ENCODE data around the gene TNIK. TPM values are rescaled to one million over a fixed set of nuclear protein-coding genes. Genes with fewer than 3 reads are reported as not detected.

The TNIK gene
- total RNA-seq, 1 experiment from 2014 or later = 0.47 TPM

DNA sequence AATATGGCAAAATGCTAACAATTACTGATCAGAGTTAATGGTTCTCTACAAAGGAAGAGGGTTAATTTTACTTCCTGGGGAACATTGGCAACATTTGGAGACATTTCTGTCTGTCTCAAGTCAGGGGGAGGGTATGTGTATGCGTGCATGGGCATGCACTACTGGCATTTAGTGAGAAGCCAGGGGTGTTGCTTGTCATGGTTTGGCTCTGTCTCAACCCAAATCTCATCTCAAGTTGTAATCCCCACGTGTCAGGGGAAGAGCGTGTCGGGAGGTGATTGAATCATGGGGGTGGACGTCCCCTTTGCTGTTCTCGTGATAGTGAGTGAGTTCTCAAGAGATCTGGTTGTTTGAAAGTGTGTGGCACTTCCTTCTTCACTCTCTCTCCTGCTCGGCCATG lies 28.3 kb upstream of the TNIK start:
- Histone ChIP-seq H3K36me3 (no peaks in the 10 kb centered on the region), H3K9me3 (replicated peaks) (no peaks in the 10 kb centered on the region), H3K4me3 (no peak overlapping the region), H3K4me1 (replicated peaks) (no peaks in the 10 kb centered on the region), H3K27ac (no peak overlapping the region), H3K27me3 (replicated peaks) (no peaks in the 10 kb centered on the region)
- no peak for DNase-seq (ENCODE audit: low read depth in 1 of 2, low spot score in 2 of 2)

DNA sequence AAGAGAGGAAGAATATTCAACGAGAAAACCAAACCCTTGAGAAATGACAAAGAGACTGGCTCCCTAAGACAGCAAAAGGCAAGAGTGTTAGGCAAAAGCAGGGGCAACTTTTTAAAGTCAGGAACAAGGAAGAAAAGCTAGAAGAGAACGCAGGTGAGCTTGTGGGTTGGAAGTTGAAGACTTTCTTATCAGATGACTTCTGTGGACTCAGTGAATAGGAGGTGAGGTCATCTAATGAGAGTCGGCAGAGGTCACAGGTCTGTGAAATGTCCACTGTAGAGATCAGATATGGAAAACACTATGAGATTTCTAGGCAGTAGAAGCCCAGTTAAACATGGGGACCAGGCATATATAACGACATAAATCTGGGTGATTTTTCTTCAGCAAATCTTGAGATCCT lies 27.2 kb upstream of the TNIK start:
- H3K4me1 ChIP-seq (replicated peaks) = no peaks in the 10 kb centered on the region
- DNase-seq (ENCODE audit: low read depth in 1 of 2, low spot score in 2 of 2) = no peak
- no peaks in the 10 kb centered on the region for H3K36me3 ChIP-seq
- no peaks in the 10 kb centered on the region for H3K27me3 ChIP-seq (replicated peaks)
- H3K9me3 ChIP-seq (replicated peaks) = no peaks in the 10 kb centered on the region
- no peak overlapping the region for H3K4me3 ChIP-seq
- H3K27ac ChIP-seq = no peak overlapping the region

DNA sequence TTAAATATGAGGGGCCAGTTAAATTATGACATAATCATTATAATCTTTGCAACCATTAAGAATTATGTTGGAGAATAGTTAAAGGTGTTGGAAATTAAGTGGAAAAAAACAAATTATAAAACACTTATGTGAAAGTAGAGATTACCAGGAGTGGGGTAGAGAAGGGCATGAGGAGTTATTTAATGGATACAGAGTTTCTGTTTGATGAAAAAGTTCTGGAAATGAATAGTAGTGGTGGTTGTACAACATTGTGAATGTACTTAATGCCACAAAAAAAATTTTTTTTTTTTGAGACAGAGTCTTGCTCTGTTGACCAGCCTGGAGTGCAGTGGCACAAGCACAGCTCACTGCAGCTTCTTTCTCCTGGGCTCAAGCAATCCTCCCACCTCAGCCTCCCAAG lies 25.1 kb upstream of the TNIK start:
- H3K36me3 ChIP-seq = no peaks in the 10 kb centered on the region
- DNase-seq (ENCODE audit: low read depth in 1 of 2, low spot score in 2 of 2) = no peak
- no peaks in the 10 kb centered on the region for H3K9me3 ChIP-seq (replicated peaks)
- H3K4me3 ChIP-seq = no peak overlapping the region
- H3K27ac ChIP-seq = no peak overlapping the region
- H3K4me1 ChIP-seq (replicated peaks) = no peaks in the 10 kb centered on the region
- no peaks in the 10 kb centered on the region for H3K27me3 ChIP-seq (replicated peaks)

DNA sequence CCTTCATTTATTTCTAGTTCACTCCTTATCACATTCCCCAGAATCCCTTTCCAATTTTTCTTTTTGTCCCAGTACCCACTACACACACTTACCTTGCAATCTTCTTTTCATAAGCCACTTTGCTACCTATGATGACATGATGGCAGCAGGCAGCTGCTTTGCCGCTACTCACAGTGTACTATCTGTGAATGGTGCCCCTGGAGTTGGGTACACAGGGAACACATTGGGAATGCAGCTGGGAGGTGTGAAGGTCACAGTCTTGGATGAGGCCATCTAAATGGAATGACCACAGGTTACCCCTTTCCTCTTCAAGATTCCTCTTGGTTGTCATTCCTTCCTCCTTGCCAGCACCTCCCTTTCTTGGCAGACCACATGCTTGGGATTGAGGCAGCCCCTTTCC lies 20.8 kb upstream of the TNIK start:
- Histone ChIP-seq H3K4me3 (no peak overlapping the region), H3K36me3 (no peaks in the 10 kb centered on the region), H3K9me3 (replicated peaks) (no peaks in the 10 kb centered on the region), H3K27me3 (replicated peaks) (no peaks in the 10 kb centered on the region), H3K4me1 (replicated peaks) (no peaks in the 10 kb centered on the region), H3K27ac (no peak overlapping the region)
- DNase-seq (ENCODE audit: low read depth in 1 of 2, low spot score in 2 of 2) = no peak

DNA sequence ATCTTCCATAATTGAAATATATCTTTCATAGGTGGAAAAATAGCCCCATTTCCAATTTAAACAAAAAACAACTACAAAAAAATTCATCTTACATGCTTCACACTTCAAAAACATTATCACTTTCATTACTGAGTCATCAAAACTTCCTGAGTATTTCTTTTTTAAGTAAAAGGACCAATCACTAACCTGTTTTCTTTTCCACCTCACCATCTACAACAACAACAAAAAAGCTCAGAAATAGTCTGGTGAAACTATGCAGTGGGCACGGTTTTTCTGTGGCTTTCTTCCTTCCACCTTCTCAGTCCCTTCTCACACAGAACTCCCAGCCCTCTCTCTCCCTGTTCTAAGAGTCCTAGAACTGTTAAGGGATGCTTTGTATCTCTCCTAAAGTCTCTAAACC lies 20.3 kb upstream of the TNIK start:
- Histone ChIP-seq H3K36me3 (no peaks in the 10 kb centered on the region), H3K9me3 (replicated peaks) (no peaks in the 10 kb centered on the region), H3K4me3 (no peak overlapping the region), H3K27ac (no peak overlapping the region), H3K27me3 (replicated peaks) (no peaks in the 10 kb centered on the region), H3K4me1 (replicated peaks) (no peaks in the 10 kb centered on the region)
- no peak for DNase-seq (ENCODE audit: low read depth in 1 of 2, low spot score in 2 of 2)

DNA sequence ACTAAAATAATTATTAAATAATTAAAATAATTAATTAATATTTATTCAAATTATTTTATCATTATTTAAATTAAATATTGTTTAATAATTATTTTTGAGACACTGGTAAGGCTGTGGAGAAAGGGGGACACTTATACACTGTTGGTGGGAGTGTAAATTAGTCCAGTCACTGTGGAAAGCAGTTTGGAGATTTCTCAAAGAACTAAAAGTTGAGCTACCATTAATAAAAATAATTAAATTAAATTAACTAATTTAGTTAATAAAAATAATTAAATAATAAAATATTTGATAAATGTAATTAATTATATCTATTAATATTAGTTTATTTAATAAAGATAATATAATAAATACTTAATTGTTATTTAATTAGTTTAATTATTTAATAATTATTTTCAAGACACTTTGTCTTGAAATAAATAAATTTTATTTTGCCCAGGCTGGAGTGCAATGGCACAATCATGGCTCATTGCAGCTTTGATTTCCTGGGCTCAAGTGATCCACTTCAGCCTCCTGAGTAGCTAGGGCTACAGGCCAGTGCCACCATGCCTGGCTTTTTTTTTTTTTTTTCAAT lies 16.4 kb upstream of the TNIK start:
- H3K4me1 ChIP-seq (replicated peaks) = no peaks in the 10 kb centered on the region
- H3K36me3 ChIP-seq = no peaks in the 10 kb centered on the region
- no peaks in the 10 kb centered on the region for H3K27me3 ChIP-seq (replicated peaks)
- H3K9me3 ChIP-seq (replicated peaks) = no peaks in the 10 kb centered on the region
- H3K4me3 ChIP-seq = no peak overlapping the region
- no peak overlapping the region for H3K27ac ChIP-seq
- DNase-seq (ENCODE audit: low read depth in 1 of 2, low spot score in 2 of 2) = no peak

DNA sequence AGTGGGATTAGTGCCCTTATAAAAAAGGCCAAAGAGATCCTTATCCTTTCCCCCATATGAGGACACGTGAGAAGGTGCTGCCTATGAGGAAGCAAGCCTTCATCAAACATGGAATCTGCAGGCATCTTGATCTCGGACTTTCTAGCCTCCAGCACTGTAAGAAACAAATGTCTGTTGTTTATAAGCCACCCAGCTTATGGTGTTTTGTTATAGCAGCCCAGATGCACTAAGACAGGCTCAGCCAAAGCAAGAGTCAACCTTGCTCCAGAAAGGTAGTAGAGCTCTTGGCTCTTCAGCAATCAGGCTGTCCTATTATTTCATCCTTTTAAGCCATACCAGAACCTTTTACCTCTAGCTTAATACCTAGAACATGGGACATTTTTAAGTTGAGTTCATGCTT lies 12.3 kb upstream of the TNIK start:
- Histone ChIP-seq H3K27me3 (replicated peaks) (no peaks in the 10 kb centered on the region), H3K4me3 (no peak overlapping the region), H3K36me3 (no peaks in the 10 kb centered on the region), H3K9me3 (replicated peaks) (no peaks in the 10 kb centered on the region), H3K4me1 (replicated peaks) (no peaks in the 10 kb centered on the region), H3K27ac (no peak overlapping the region)
- DNase-seq (ENCODE audit: low read depth in 1 of 2, low spot score in 2 of 2) = no peak

DNA sequence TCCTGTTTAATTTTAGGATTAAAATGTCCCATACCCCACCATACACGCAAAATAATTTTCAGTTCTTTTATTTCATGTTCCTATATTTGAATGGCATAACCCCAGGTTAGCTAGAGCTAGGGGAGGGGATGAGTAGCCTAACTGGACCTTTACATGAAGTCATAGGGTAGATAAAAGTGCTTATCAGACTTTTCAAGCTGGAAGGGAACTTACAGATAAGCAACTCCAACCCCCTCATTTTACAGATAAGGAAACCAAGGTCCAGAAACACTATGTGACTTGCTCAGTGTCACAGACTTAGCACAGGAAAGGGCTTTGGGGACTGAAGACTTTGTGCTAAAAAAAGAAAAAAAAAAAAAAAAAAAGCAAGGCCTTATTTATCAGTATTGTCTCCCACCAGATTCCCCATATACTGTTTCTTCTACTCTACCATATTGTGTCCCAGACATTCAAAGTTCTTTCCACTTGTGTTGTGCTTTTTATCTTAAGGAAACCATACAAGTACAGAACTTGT lies 10.6 kb upstream of the TNIK start:
- no peaks in the 10 kb centered on the region for H3K27me3 ChIP-seq (replicated peaks)
- no peaks in the 10 kb centered on the region for H3K9me3 ChIP-seq (replicated peaks)
- H3K27ac ChIP-seq = no peak overlapping the region
- H3K4me1 ChIP-seq (replicated peaks) = no peaks in the 10 kb centered on the region
- DNase-seq (ENCODE audit: low read depth in 1 of 2, low spot score in 2 of 2) = no peak
- H3K36me3 ChIP-seq = no peaks in the 10 kb centered on the region
- no peak overlapping the region for H3K4me3 ChIP-seq

DNA sequence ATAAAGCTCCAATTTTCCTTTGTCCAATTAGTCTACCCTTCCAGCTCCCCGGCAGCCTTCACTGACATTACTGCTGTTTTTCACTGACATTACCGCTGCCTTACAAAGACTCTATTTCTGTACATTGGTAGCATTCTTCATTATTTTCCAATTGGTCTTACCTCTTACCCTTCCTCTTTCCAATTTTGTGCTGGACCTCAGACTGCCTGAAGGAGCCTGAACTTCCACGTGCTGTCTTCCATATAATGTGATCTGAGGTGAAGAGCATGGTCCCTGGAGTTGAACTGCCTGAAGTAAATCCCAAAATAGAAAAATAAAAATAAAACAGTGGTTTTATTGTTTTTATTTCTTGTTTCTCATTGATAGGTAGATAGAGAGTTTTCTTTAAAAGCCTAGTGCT lies 9.2 kb upstream of the TNIK start:
- H3K9me3 ChIP-seq (replicated peaks) = no peaks in the 10 kb centered on the region
- H3K27ac ChIP-seq = no peak overlapping the region
- DNase-seq (ENCODE audit: low read depth in 1 of 2, low spot score in 2 of 2) = no peak
- no peaks in the 10 kb centered on the region for H3K36me3 ChIP-seq
- no peak overlapping the region for H3K4me3 ChIP-seq
- H3K27me3 ChIP-seq (replicated peaks) = no peaks in the 10 kb centered on the region
- no peaks in the 10 kb centered on the region for H3K4me1 ChIP-seq (replicated peaks)

DNA sequence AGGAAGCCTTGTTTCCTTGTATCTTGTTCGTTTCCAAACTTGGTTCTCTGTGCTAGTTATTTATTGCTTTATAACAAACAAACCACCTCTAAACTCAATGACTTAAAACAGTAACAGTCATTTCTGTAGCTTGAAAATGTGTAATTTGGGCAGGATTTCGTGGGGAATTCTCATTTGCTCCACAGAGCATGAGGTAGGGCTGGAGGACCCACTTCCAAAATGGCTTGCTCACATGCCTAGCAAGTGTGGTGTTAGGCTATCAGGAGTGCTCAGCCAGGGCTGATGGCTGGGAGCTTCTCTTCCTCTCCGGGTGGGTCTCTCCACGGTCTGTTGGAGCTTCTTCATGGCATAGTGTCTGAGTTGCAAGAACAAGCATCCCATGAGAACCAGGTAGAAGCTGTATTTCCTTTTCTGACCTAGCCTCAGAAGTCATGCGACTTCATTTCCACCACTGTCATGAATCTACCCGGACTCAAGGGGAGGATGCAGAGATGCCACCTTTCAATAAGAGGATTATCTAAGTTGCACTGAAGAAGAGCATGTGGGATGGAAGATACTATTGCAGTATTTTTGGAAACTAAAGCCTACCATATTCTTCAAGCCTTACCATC lies 8.2 kb upstream of the TNIK start:
- no peaks in the 10 kb centered on the region for H3K27me3 ChIP-seq (replicated peaks)
- no peak for DNase-seq (ENCODE audit: low read depth in 1 of 2, low spot score in 2 of 2)
- H3K4me3 ChIP-seq = no peak overlapping the region
- no peak overlapping the region for H3K27ac ChIP-seq
- no peaks in the 10 kb centered on the region for H3K4me1 ChIP-seq (replicated peaks)
- H3K36me3 ChIP-seq = no peaks in the 10 kb centered on the region
- H3K9me3 ChIP-seq (replicated peaks) = no peaks in the 10 kb centered on the region

DNA sequence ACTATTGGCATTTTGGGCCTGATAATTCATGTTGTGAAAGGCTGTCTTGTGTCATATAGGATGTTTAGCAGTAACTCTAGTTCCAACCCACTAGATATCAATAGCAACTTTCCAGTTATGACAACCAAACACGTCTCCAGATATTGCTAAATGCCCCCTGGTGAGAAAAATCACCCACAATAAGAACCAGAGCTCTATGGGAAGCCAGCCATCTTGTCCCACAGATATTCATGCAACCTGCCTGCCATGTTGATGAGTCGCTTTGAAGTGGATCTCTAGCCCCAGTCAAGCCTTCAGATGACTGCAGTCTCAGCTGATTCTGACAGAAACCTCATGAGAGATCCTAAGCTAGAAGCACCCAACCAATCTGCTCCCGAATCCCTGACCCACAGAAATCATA lies 5.6 kb upstream of the TNIK start:
- peaks cover 9% of the 10 kb centered on the region for H3K27me3 ChIP-seq (replicated peaks)
- H3K9me3 ChIP-seq (replicated peaks) = no peaks in the 10 kb centered on the region
- no peak for DNase-seq (ENCODE audit: low read depth in 1 of 2, low spot score in 2 of 2)
- H3K4me3 ChIP-seq = no peak overlapping the region
- no peak overlapping the region for H3K27ac ChIP-seq
- no peaks in the 10 kb centered on the region for H3K4me1 ChIP-seq (replicated peaks)
- H3K36me3 ChIP-seq = no peaks in the 10 kb centered on the region

DNA sequence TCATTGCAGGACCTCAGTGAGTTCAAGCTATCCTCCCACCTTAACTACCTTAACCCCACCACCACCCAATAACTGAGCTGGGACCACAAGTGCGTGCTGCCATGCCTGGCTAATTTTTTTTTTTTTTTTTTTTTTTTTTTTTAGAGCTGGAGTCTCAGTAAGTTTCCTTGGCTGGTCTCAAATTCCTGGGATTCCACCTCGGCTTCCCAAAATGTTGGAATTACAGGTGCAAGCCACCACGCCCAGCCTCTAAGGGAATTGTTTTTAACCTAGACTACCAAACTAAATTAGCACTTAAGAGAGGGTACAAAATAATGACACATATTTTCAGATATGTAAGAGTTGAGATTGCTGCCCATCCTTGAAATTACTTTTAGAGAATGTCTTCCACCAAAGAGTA lies 4.3 kb upstream of the TNIK start:
- Histone ChIP-seq H3K36me3 (no peaks in the 10 kb centered on the region), H3K4me1 (replicated peaks) (peaks cover 1% of the 10 kb centered on the region), H3K27me3 (replicated peaks) (peaks cover 11% of the 10 kb centered on the region), H3K4me3 (no peak overlapping the region), H3K9me3 (replicated peaks) (no peaks in the 10 kb centered on the region), H3K27ac (no peak overlapping the region)
- no peak for DNase-seq (ENCODE audit: low read depth in 1 of 2, low spot score in 2 of 2)

DNA sequence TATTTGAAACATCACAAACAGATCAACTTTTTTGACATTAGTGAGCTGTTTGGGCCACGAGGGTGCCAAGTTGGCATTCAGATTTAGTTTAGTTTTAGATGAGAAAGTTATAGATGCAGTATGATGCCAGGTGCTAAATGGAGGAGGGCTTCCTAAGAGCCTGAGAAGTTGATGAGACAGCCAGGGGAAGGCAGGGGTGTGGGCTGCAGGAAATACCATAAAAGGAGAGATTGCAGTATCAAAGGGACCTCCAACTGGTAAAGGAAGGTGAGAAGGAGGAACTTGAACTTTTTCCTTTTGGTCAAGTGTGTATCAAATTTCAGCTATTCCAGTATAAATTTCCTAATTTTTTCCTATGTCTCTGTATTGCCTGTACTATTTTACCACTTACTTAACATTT lies 2.0 kb upstream of the TNIK start:
- H3K4me1 ChIP-seq (replicated peaks) = peaks cover 7% of the 10 kb centered on the region
- no peak overlapping the region for H3K27ac ChIP-seq
- H3K27me3 ChIP-seq (replicated peaks) = peaks cover 15% of the 10 kb centered on the region
- H3K4me3 ChIP-seq = no peak overlapping the region
- DNase-seq (ENCODE audit: low read depth in 1 of 2, low spot score in 2 of 2) = no peak
- H3K9me3 ChIP-seq (replicated peaks) = no peaks in the 10 kb centered on the region
- H3K36me3 ChIP-seq = no peaks in the 10 kb centered on the region

DNA sequence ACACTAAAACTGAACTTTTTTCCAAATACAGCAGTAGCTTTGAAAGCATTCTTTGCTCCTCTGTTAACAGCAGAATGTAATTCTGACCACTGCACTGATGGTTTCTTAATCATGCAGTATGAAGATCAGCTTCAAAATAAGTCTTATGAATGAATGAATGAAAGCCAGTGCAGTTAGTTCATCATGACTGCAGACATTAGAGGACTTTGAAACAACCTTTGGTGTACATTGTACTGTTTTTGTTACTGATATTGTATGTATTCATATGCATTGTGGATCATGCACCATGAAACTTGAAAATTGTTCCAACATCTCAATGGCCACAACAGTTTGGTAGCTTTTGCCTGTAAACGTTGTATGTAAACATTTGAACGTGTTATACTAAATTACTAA lies 1.3 kb upstream of the TNIK start:
- H3K36me3 ChIP-seq = no peaks in the 10 kb centered on the region
- peaks cover 15% of the 10 kb centered on the region for H3K27me3 ChIP-seq (replicated peaks)
- H3K27ac ChIP-seq = no peak overlapping the region
- peak overlapping the region; percentile 46; the same call in 1 of the 2 replicates for H3K4me3 ChIP-seq
- DNase-seq (ENCODE audit: low read depth in 1 of 2, low spot score in 2 of 2) = no peak
- H3K4me1 ChIP-seq (replicated peaks) = peaks cover 7% of the 10 kb centered on the region
- H3K9me3 ChIP-seq (replicated peaks) = no peaks in the 10 kb centered on the region

Data from SJSA1 (cell line).